IMR-90 (cell line): ENCODE data around the gene NR1H2.

Experiments
- BHLHE40 ChIP-seq: fragments of 150-350 bp; IDR thresholded peaks from 2 replicates; pipeline ENCODE4 v1.6.1; 2016; ENCODE audit warnings: mild to moderate bottlenecking, low read depth, low read length
- CEBPB ChIP-seq: IDR thresholded peaks from 2 replicates; pipeline ENCODE4 v1.6.1; 2012; ENCODE audit warnings: low read depth, low read length, improper control_type of control experiment
- CHD1 ChIP-seq: IDR thresholded peaks from 2 replicates; pipeline ENCODE4 v1.6.1; 2012; ENCODE audit warnings: low read depth, low read length, improper control_type of control experiment
- CTCF ChIP-seq: conservative IDR thresholded peaks from 2 replicates; pipeline ENCODE4 v1.5.1; 2012; ENCODE audit warnings: mild to moderate bottlenecking, low read depth, low read length, improper control_type of control experiment
- ELK1 ChIP-seq: fragments of 150-350 bp; IDR thresholded peaks from 2 replicates; pipeline ENCODE4 v1.6.1; 2016; ENCODE audit warnings: low read depth, mild to moderate bottlenecking, low read length, moderate library complexity, borderline replicate concordance
- FOS ChIP-seq: fragments of 150-350 bp; IDR thresholded peaks from 2 replicates; pipeline ENCODE4 v1.6.1; 2016; ENCODE audit warnings: low read depth, low read length
- MAFK ChIP-seq: IDR thresholded peaks from 2 replicates; pipeline ENCODE4 v1.6.1; 2012; ENCODE audit warnings: low read depth, low read length, improper control_type of control experiment
- MXI1 ChIP-seq: IDR thresholded peaks from 2 replicates; pipeline ENCODE4 v1.6.1; 2012; ENCODE audit warnings: low read depth, mild to moderate bottlenecking, low read length, moderate library complexity, borderline replicate concordance
- NFE2L2 ChIP-seq: fragments of 150-350 bp; IDR thresholded peaks from 2 replicates; pipeline ENCODE4 v1.6.1; 2016; ENCODE audit warnings: low read depth, mild to moderate bottlenecking, low read length
- POLR2A ChIP-seq: IDR thresholded peaks from 2 replicates; pipeline ENCODE4 v1.6.1; 2012; ENCODE audit warnings: mild to moderate bottlenecking, low read depth, low read length
- RAD21 ChIP-seq: IDR thresholded peaks from 2 replicates; pipeline ENCODE4 v1.6.1; 2012; ENCODE audit warnings: low read length, improper control_type of control experiment
- RCOR1 ChIP-seq: IDR thresholded peaks from 2 replicates; pipeline ENCODE4 v1.6.1; 2012; ENCODE audit warnings: mild to moderate bottlenecking, low read length, improper control_type of control experiment; ENCODE audit not compliant: insufficient replicate concordance
- RFX5 ChIP-seq: IDR thresholded peaks from 2 replicates; pipeline ENCODE4 v1.8.0; 2012; ENCODE audit warnings: low read depth, mild to moderate bottlenecking, low read length, moderate library complexity

DNA sequence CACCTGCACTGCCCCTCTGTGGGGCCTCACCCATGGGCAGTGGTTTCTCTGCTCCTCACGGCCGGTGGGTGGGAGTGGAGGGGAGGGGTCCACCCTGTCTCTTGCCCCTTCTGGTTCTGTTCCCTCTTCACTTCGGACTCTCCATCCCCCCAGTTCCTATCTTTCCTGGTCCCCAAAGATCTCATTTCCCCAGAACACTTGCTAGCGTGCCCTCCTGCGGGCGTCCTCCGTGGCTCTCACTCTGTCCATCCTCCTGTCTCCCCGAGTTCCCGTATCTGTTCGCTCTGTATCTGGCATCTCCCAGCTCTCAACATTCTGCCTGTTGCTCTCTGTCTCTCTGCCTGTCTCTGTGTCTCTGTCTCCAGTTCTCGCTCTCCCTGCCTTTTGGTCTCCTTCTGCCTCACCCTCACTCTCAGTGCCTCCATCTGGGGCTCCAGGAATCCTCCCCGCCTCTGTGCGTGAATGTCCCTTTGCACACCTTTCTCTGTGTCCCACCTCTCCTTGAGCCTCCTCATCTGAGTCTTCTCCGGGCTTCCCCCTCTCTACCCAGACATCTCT is 42.8 kb downstream of the NR1H2 start:
- TF ChIP-seq NFE2L2, result no peak
- no peak for TF ChIP-seq CTCF
- no peak for TF ChIP-seq MXI1
- no peak for TF ChIP-seq CEBPB
- no peak for TF ChIP-seq RAD21
- TF ChIP-seq FOS, result no peak
- TF ChIP-seq POLR2A, result no peak
- TF ChIP-seq BHLHE40, result no peak
- no peak for TF ChIP-seq RFX5
- TF ChIP-seq ELK1, result no peak
- TF ChIP-seq RCOR1, result no peak
- no peak for TF ChIP-seq CHD1
- TF ChIP-seq MAFK, result no peak
